ENCODE data around the gene RABL3.

DNA sequence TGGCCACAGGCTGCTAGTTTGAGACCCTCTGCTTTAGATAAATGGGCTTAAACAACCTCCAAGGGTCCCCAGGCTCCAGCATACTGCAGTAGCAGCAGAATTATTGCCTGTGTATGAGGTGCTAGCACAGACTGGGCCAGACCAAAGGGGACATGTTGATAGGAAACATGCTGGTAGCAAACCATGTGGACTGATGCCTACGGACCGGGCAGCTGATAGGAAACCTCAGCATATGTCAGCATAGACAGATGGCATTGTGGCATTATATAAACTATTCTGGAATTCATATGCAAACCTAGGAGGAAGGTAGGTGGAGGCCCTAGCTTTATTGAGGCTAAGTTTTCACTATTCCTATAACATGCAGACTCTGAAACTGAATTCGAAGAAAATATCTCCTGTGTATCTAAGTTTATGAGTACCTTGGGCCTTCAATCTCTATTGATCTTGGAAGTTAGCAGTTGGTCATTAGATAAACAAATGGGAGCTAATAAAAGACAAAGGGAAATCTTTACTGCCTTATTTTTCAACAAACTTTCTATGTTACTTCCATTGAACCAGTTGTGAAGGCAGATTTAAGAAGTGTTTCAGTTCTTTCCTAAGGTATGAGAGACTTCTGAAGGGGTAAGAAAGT lies 58.5 kb downstream of the RABL3 start:
- TF ChIP-seq POLR2AphosphoS5 (IDR thresholded peaks at IDR 0.05; ENCODE audit: low read depth, low read length) (no peak), POLR2A (IDR thresholded peaks at IDR 0.05; ENCODE audit: low read depth, low read length) (no peak), TAF1 (IDR thresholded peaks at IDR 0.05; ENCODE audit: low read depth, low read length) (no peak)
